Neural progenitor cell (in vitro differentiated cells): ENCODE measurements around the gene LRRC1.

ENCODE experiments used
- EZH2 ChIP-seq: fragments of 200-600 bp; sonication (generic); IDR thresholded peaks from 2 replicates; pipeline ENCODE4 v1.6.1; 2017; ENCODE audit warnings: antibody characterized with exemption, mild to moderate bottlenecking, moderate library complexity
- EZH2phosphoT487 ChIP-seq: fragments of 200-600 bp; sonication (generic); IDR thresholded peaks from 2 replicates; pipeline ENCODE4 v1.6.1; 2017; ENCODE audit warnings: antibody characterized with exemption
- TF ChIP-seq, protein P1 (sequence below): fragments of 200-600 bp; sonication (generic); IDR thresholded peaks from 2 replicates; pipeline ENCODE4 v1.5.1; 2017; ENCODE audit warnings: antibody characterized with exemption, mild to moderate bottlenecking

GRCh38 chr6:53864781-53865180, 70.0 kb downstream of the LRRC1 start:
- TF ChIP-seq, protein P1, sequence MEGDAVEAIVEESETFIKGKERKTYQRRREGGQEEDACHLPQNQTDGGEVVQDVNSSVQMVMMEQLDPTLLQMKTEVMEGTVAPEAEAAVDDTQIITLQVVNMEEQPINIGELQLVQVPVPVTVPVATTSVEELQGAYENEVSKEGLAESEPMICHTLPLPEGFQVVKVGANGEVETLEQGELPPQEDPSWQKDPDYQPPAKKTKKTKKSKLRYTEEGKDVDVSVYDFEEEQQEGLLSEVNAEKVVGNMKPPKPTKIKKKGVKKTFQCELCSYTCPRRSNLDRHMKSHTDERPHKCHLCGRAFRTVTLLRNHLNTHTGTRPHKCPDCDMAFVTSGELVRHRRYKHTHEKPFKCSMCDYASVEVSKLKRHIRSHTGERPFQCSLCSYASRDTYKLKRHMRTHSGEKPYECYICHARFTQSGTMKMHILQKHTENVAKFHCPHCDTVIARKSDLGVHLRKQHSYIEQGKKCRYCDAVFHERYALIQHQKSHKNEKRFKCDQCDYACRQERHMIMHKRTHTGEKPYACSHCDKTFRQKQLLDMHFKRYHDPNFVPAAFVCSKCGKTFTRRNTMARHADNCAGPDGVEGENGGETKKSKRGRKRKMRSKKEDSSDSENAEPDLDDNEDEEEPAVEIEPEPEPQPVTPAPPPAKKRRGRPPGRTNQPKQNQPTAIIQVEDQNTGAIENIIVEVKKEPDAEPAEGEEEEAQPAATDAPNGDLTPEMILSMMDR = no peak
- TF ChIP-seq EZH2 (no peak), EZH2phosphoT487 (no peak)
